K562 (cell line): ENCODE data around the gene UBAP2. TPM values are rescaled to one million over a fixed set of nuclear protein-coding genes. Genes with fewer than 3 reads are reported as not detected.

Experiments
- ATAC-seq: fragments of 200-7000 bp; cut with Tn5 transposase; 3 replicates; pipeline ENCODE4 v1.9.1; 2020; ENCODE audit warnings: moderate library complexity
- BruUV-seq: library from RNA; stranded (reverse); fragments of 400-500 nt; replicated peaks from 2 replicates; lab custom pipeline; 2021; lab: Mats Ljungman, UMichigan
- CTCF ChIA-PET: fragments of 300-600 bp; formaldehyde crosslinking; extraction: SDS; loops from one replicate; lab custom pipeline; 2021; ENCODE audit warnings: low intra/inter-chr PET ratio; lab: Yijun Ruan, JAX
- POLR2A ChIA-PET: fragments of 300-600, 350-650 bp; sonication (Branson Sonifier 250); formaldehyde crosslinking; extraction: SDS; loops from one replicate; lab custom pipeline; 2021; ENCODE audit warnings: antibody characterized with exemption, inconsistent platforms; lab: Yijun Ruan, JAX
- DNase-seq, 4 experiments: peaks; one replicate each; pipeline versions ENCODE4 v3.0.0 to v3.0.0-alpha.2; 2011 to 2018; ENCODE audit warnings: low spot score in 3 of 4, mixed read lengths in 3 of 4; ENCODE audit errors: extremely low read depth in 1 of 4
- FAIRE-seq: peaks from 2 replicates; lab custom pipeline; 2011; peaks lifted over from hg19 to GRCh38; lab: Jason Lieb, UNC
- H2AFZ ChIP-seq: 2 replicates; pipeline ENCODE4 v1.6.0; 2011; ENCODE audit warnings: low read depth, low read length, control low read depth, inconsistent platforms
- H3K27ac ChIP-seq: fragments of 200-600 bp; 3 replicates; pipeline ENCODE4 v1.8.0; 2011; ENCODE audit warnings: low read depth, mild to moderate bottlenecking, control low read depth, inconsistent platforms, low read length, moderate library complexity, mixed read lengths; ENCODE audit errors: extremely low read depth
- H3K27me3 ChIP-seq, 2 experiments: fragments of 300-600 bp in 1 of 2; 2 replicates in 1 of 2; 3 replicates in 1 of 2; pipeline versions ENCODE4 v1.6.0 to v1.8.0; 2011; ENCODE audit warnings: inconsistent platforms in 2 of 2, low read length in 2 of 2, mild to moderate bottlenecking in 1 of 2, mixed read lengths in 1 of 2, moderate library complexity in 1 of 2; ENCODE audit not compliant: control insufficient read depth in 2 of 2, insufficient read depth in 2 of 2
- H3K36me3 ChIP-seq: fragments of 300-600 bp; 3 replicates; pipeline ENCODE4 v1.8.0; 2011; ENCODE audit warnings: mild to moderate bottlenecking, low read length, inconsistent platforms; ENCODE audit not compliant: control insufficient read depth, insufficient read depth
- H3K4me1 ChIP-seq, 2 experiments: fragments of 200-600 bp in 1 of 2; replicated peaks in 1 of 2; 2 replicates in 1 of 2; 3 replicates in 1 of 2; pipeline versions ENCODE4 v1.5.1 to v1.8.0; 2011; ENCODE audit warnings: inconsistent platforms in 2 of 2, low read length in 2 of 2, mild to moderate bottlenecking in 1 of 2, mixed read lengths in 1 of 2, moderate library complexity in 1 of 2; ENCODE audit not compliant: control insufficient read depth in 2 of 2, insufficient read depth in 2 of 2
- H3K4me2 ChIP-seq: 2 replicates; pipeline ENCODE4 v1.6.1; 2011; ENCODE audit warnings: low read length, control low read depth, inconsistent platforms, mixed read lengths; ENCODE audit not compliant: insufficient read depth
- H3K4me3 ChIP-seq: fragments of 200-600 bp; sonication (generic), shearing (Covaris generic); 2 replicates; pipeline ENCODE4 v1.5.1; 2016; ENCODE audit warnings: control low read depth, inconsistent platforms
- H3K79me2 ChIP-seq: fragments of 200-600 bp; 3 replicates; pipeline ENCODE4 v1.8.0; 2011; ENCODE audit warnings: low read length, inconsistent platforms; ENCODE audit not compliant: control insufficient read depth, insufficient read depth
- H3K9ac ChIP-seq, 2 experiments: 2 replicates each; pipeline versions ENCODE4 v1.6.0 to v1.6.1; 2011; ENCODE audit warnings: low read depth in 2 of 2, low read length in 2 of 2, control low read depth in 1 of 2, inconsistent platforms in 1 of 2, mild to moderate bottlenecking in 1 of 2, mixed read lengths in 1 of 2; ENCODE audit not compliant: insufficient read depth in 1 of 2
- H3K9me1 ChIP-seq: one replicate; pipeline ENCODE4 v1.6.0; 2011; ENCODE audit warnings: inconsistent platforms, mild to moderate bottlenecking, low read length, moderate library complexity; ENCODE audit not compliant: control insufficient read depth, insufficient read depth
- H3K9me3 ChIP-seq: replicated peaks from 2 replicates; pipeline ENCODE4 v1.5.1; 2011; ENCODE audit warnings: low read depth, low read length, inconsistent platforms; ENCODE audit not compliant: control insufficient read depth, insufficient read depth
- H4K20me1 ChIP-seq: replicated peaks from 2 replicates; pipeline ENCODE4 v1.6.1; 2011; ENCODE audit warnings: low read length, inconsistent platforms, mixed read lengths; ENCODE audit not compliant: control insufficient read depth, insufficient read depth
- E2F8 ChIP-seq: fragments of 450-650 bp; IDR thresholded peaks from 2 replicates; pipeline ENCODE4 v1.7.1; 2018; ENCODE audit warnings: mild to moderate bottlenecking, low read depth; ENCODE audit not compliant: partially characterized antibody
- SRF ChIP-seq, 2 experiments: fragments of 250-450, 450-650 bp in 1 of 2; sonication (Bioruptor Pico) in 1 of 2; sonication (generic) in 1 of 2; formaldehyde crosslinking; IDR thresholded peaks; 2 replicates each; pipeline versions ENCODE4 v1.5.0 to v1.5.1; 2020 to 2022; ENCODE audit warnings: mild to moderate bottlenecking in 1 of 2, missing genetic modification reagents in 1 of 2
- WGBS: fragments of 100-300 bp; shearing (Covaris generic); methylation state at CpG from one replicate; pipeline ENCODE4 v1.1.6; 2016; ENCODE audit warnings: low coverage, mixed read lengths; ENCODE audit not compliant: insufficient coverage; ENCODE audit errors: missing lambda C conversion rate; 5-methylcytosine and 5-hydroxymethylcytosine counted together
- in situ Hi-C: fragments of 300-500 bp; cut with MboI; formaldehyde crosslinking; loops from 4 replicates; pipeline ENCODE4 v1.15.0; 2018; ENCODE audit warnings: inconsistent platforms, mixed read lengths
- intact Hi-C: fragments of 100-400 bp; cut with micrococcal nuclease; formaldehyde crosslinking; loops from 2 replicates; pipeline ENCODE4 v1.14.2; 2022
- polyA plus RNA-seq, 8 experiments: library from polyadenylated mRNA; depleted of rRNA in 4 of 8; stranded (reverse) in 5 of 8; unstranded in 3 of 8; fragments of >200 nt; fragmentation: Nextera tagmentation in 2 of 8; fragmentation: Illumina TruSeq in 1 of 8; extraction: Ambion mirVana in 2 of 8; extraction: Trizol in 1 of 8; gene quantifications; 2 replicates each; pipeline versions ENCODE4 v1.2.1 to v1.2.3, GENCODE V29; 2011 to 2014; ENCODE audit warnings: inconsistent platforms in 1 of 8, missing spikeins in 1 of 8
- total RNA-seq, 7 experiments: library from RNA; depleted of rRNA in 6 of 7; stranded (reverse); fragments of >200 nt in 6 of 7; fragmentation: Illumina TruSeq in 2 of 7; extraction: Trizol in 2 of 7; gene quantifications; 2 replicates each; pipeline versions ENCODE4 v1.2.1 to v1.2.3, GENCODE V29; 2011 to 2021; ENCODE audit warnings: low replicate concordance in 1 of 7
- TF ChIP-seq, protein P1 (sequence below): fragments of 250-450 bp; sonication (Bioruptor Pico); IDR thresholded peaks from 2 replicates; pipeline ENCODE4 v1.5.0; 2022; ENCODE audit warnings: mild to moderate bottlenecking

Gene UBAP2
- total and polyA plus RNA-seq, 9 of the 15 experiments (the other 6 are each of a cell fraction or from before 2014, with no cell fraction given): 8.7 to 47.9 (median 18.7) TPM

DNA sequence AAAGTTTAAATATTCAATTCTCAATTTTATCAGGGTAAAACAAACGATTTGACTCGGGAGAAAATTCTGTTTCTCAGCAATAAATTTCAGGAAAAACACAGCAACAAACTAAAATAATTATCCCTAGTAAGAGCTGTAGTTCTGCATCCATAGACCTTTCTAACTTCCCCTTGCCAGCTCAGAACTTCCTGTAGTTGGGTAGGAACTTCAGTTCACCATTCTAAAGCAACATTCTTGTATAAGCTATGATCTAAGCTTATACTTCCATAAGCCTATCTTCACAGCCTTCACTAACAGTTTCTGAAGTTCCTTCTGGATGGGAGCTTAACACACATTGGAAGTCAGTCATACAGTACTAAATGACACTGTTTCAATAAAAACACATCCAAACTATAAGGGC is 96.6 kb downstream of the UBAP2 start:
- H3K27me3 ChIP-seq: no peaks in the 10 kb centered on the region
- no peaks in the 10 kb centered on the region for H3K9me3 ChIP-seq
- DNase-seq (no peak), ATAC-seq (no peak), FAIRE-seq (no peak)
- H3K4me3 ChIP-seq: no peak overlapping the region
- POLR2A ChIA-PET: no interaction called here
- no peaks in the 10 kb centered on the region for H4K20me1 ChIP-seq
- peaks cover 68% of the 10 kb centered on the region for H3K36me3 ChIP-seq
- H3K9ac ChIP-seq: no peak overlapping the region
- no peaks in the 10 kb centered on the region for H3K4me1 ChIP-seq
- TF ChIP-seq E2F8 (no peak), SRF (CRISPR knock-in tag; IDR thresholded peaks at IDR 0.05) (no peak)
- TF ChIP-seq, protein P1, sequence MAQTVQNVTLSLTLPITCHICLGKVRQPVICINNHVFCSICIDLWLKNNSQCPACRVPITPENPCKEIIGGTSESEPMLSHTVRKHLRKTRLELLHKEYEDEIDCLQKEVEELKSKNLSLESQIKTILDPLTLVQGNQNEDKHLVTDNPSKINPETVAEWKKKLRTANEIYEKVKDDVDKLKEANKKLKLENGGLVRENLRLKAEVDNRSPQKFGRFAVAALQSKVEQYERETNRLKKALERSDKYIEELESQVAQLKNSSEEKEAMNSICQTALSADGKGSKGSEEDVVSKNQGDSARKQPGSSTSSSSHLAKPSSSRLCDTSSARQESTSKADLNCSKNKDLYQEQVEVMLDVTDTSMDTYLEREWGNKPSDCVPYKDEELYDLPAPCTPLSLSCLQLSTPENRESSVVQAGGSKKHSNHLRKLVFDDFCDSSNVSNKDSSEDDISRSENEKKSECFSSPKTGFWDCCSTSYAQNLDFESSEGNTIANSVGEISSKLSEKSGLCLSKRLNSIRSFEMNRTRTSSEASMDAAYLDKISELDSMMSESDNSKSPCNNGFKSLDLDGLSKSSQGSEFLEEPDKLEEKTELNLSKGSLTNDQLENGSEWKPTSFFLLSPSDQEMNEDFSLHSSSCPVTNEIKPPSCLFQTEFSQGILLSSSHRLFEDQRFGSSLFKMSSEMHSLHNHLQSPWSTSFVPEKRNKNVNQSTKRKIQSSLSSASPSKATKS (CRISPR knock-in tag): no peak
- intact Hi-C loops: no loop called here
- no peak overlapping the region for H3K4me2 ChIP-seq
- CTCF ChIA-PET: no interaction called here
- no peak overlapping the region for H3K27ac ChIP-seq
- no peaks in the 10 kb centered on the region for H3K9me1 ChIP-seq
- H2AFZ ChIP-seq: no peak overlapping the region
- no peaks in the 10 kb centered on the region for H3K79me2 ChIP-seq
- WGBS: 88% methylated on average over 2 of the region's 2 CpGs
- BruUV-seq: no TSS peak
- in situ Hi-C loops: no loop called here
